Measurements from ENCODE around the gene ZNF316.

ZNF316 gene

DNA sequence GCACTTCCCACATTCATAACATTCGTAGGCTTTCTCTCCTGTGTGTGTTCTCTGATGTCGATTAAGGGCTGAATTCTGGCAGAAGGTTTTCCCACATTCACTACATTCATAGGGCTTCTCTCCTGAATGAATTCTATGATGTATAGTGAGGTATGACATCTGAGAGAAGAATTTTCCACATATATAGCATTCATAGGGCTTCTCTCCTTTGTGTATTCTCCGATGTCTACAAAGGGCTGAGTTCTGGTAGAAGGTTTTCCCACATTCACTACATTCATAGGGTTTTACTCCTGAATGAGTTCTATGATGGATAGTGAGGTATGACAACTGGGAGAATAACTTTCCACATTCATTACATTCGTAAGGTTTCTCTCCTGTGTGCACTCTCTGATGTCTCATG is 54.0 kb downstream of the ZNF316 start:
- no peak for DNase-seq (ENCODE audit: low read depth)

DNA sequence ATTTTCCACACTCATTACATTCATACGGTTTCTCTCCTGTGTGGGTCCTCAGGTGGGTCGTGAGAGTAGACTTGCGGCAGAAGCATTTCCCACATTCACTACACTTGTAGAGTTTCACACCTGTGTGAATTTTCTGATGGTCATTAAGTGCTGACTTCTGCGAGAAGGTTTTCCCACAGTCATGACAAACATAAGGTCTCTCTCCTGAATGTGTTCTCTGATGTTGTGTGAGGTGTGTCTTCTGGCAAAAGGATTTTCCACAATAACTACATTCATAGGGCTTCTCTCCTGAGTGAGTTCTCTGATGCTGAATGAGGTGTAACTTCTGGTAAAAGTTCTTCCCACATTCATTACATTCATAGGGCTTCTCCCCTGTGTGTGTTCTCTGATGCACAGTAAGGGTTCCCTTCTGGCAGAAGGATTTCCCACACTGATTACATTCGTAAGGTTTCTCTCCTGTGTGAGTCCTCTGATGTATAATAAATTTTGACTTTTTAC is 54.5 kb downstream of the ZNF316 start:
- DNase-seq (ENCODE audit: low read depth), result no peak

DNA sequence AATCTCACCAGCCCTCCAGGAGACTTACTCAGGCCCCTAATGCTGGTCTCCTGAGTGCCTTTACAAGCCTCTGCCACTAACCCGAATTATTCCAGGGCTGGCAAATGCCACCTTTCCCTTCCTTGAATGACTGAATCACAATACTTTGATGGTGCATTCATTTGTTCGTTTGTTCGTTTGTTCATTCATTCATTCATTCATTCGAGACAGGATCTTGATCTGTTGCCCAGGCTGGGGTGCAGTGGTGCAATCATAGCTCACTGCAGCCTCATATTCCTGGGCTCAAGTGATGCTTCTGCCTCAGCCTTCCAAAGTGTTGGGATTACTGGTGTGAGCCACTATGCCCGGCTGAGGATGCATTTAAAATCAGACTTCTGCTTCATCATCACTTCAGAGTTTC is 63.7 kb downstream of the ZNF316 start:
- no peak for DNase-seq (ENCODE audit: low read depth)

DNA sequence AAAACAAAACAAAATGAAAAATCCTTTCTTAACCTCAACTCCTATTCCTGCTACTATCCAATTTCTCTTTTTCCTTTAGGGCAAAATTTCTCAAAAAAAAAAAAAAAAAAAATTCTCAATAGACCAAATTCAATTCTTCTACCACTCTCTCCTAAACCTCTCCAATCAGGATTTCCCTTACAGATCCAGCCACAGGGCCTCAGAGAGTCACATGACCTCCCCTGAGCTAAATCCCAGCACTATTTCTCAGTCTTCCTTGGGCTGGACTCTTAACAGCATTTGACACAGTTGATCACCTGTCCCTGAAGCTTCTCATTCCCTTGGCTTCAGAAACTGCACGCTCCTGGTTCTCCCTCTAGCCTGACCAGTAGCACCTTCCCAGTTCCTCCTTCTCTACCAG is 64.7 kb downstream of the ZNF316 start:
- no peak for DNase-seq (ENCODE audit: low read depth)

Measured in activated T-cell treated with anti-CD3 and anti-CD28 coated beads for 24 hours (primary cell).